Stimulated activated CD8-positive, alpha-beta memory T cell treated with anti-CD3 and anti-CD28 coated beads, Interleukin-2, amount 100 ng/mL, for 48 hours (primary cell): Measurements from ENCODE around the gene SLC16A8.
"Not testable (repeated sequence)": the region's sequence is repeated elsewhere in the genome, so short reads cannot be mapped to it uniquely, and the experiment has no call there.

Source experiments
- DNase-seq, 2 donors: peaks; one replicate each; pipeline ENCODE4 v3.0.0-alpha.2; 2020; ENCODE audit warnings: low read depth in 2 of 2

The SLC16A8 gene

GRCh38 chr22:38083931-38084631 is at the start of gene SLC16A8:
SLC16A8 (minus strand) TSS chr22:38084184; CDS start chr22:38082873, 1,311 bp downstream.
- DNase-seq = no peak

GRCh38 chr22:38133331-38133730 is 49.3 kb upstream of the SLC16A8 start:
- no peak for DNase-seq

GRCh38 chr22:38132794-38133193 is 48.8 kb upstream of the SLC16A8 start:
- no peak for DNase-seq

GRCh38 chr22:38132136-38132535 is 48.2 kb upstream of the SLC16A8 start:
- DNase-seq = no peak

- no peak for DNase-seq
These were observed 47.4 kb upstream of the SLC16A8 start for GRCh38 chr22:38131399-38131798.

- no peak for DNase-seq
These were observed 45.9 kb upstream of the SLC16A8 start for GRCh38 chr22:38129856-38130255.

GRCh38 chr22:38129021-38129420 is 45.0 kb upstream of the SLC16A8 start:
- DNase-seq = no peak

GRCh38 chr22:38127869-38128268 is 43.9 kb upstream of the SLC16A8 start:
- DNase-seq = no peak

GRCh38 chr22:38126928-38127668 is 43.1 kb upstream of the SLC16A8 start:
- DNase-seq = no peak

- no peak for DNase-seq
These were observed 41.8 kb upstream of the SLC16A8 start for GRCh38 chr22:38125751-38126201.

GRCh38 chr22:38125038-38125610 is 41.1 kb upstream of the SLC16A8 start:
- no peak for DNase-seq

- no peak for DNase-seq
These were observed 40.4 kb upstream of the SLC16A8 start for GRCh38 chr22:38124236-38124974.

- no peak for DNase-seq
These were observed 38.6 kb upstream of the SLC16A8 start for GRCh38 chr22:38122616-38123015.

GRCh38 chr22:38120359-38121110 is 36.6 kb upstream of the SLC16A8 start:
- DNase-seq = no peak

- DNase-seq = not testable (repeated sequence)
These were observed 34.8 kb upstream of the SLC16A8 start for GRCh38 chr22:38118747-38119146.

- DNase-seq = no peak
These were observed 34.2 kb upstream of the SLC16A8 start for GRCh38 chr22:38118182-38118581.

- not testable (repeated sequence) for DNase-seq
These were observed 33.6 kb upstream of the SLC16A8 start for GRCh38 chr22:38117556-38117955.

GRCh38 chr22:38115423-38116205 is 31.6 kb upstream of the SLC16A8 start:
- no peak for DNase-seq

- peak; percentile 73 to 75 for DNase-seq
These were observed 30.8 kb upstream of the SLC16A8 start for GRCh38 chr22:38114484-38115398.
